Memory B cell (primary cell): ENCODE results near the gene HDAC10.

ENCODE experiments used
- ATAC-seq: fragments of 150-1000 bp; cut with Tn5 transposase; 2 replicates; pipeline ENCODE4 v1.10.0; 2021; ENCODE audit warnings: low read depth, mild to moderate bottlenecking, moderate library complexity
- DNase-seq, 2 donors: peaks; one replicate each; pipeline ENCODE4 v3.0.0; 2022; ENCODE audit warnings: low spot score in 2 of 2
- H3K27ac Mint-ChIP-seq: one replicate; pipeline ENCODE4 v1.8.0; 2022; ENCODE audit warnings: mild to moderate bottlenecking, moderate library complexity, mixed read lengths
- H3K27me3 Mint-ChIP-seq: one replicate; pipeline ENCODE4 v1.8.0; 2022; ENCODE audit warnings: mixed read lengths
- H3K36me3 Mint-ChIP-seq: one replicate; pipeline ENCODE4 v1.8.0; 2022; ENCODE audit warnings: mild to moderate bottlenecking, mixed read lengths
- H3K4me1 Mint-ChIP-seq: one replicate; pipeline ENCODE4 v1.8.0; 2022; ENCODE audit warnings: mixed read lengths
- H3K4me3 Mint-ChIP-seq: one replicate; pipeline ENCODE4 v1.8.0; 2022; ENCODE audit warnings: mild to moderate bottlenecking, moderate library complexity, mixed read lengths
- H3K9me3 Mint-ChIP-seq: one replicate; pipeline ENCODE4 v1.8.0; 2022; ENCODE audit warnings: mixed read lengths

HDAC10 gene

DNA sequence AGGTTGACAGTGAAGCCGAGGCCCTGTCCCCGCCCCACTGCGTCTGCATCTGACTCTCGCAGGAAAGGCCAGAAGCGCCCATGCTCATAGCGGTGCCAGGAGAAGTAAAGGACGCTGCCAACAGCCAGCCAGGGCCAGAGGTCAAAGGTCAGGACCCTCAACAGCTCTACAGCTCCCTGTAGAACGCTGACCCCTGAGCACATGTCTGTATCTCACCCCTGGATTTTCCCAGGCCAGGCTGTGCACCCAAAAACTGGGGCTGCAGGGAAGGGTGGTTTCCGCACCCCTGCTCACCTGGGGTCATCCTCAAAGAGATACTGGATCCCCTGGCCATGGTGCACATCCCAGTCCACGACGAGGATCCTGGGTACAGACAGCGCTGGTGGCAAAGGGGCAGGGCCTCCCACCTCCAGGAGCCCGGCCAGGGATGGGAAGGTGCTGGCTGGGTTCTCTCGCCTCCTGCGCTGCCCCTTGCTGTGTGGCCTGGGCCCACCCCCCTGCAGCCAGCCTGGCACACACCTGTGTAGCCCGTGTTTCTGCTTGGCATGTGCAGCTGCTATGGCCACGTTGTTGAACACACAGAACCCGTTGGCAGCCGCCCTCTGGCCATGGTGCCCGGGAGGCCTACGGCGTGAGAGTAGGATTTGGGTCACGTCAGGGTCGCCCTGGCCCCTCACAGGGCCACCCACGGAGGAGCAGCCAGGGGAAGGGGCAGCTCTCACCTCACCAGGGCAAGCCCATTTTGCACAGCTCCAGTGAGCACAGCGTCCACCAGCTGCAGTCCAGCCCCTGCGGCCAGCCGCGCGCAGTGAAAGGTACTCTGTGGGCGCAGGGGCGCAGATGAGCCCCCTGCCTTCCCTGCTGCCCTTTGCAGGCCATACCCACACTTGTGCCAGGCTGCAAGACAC is 1.5 kb downstream of the HDAC10 start:
- peaks cover 14% of the 10 kb centered on the region for H3K4me1 Mint-ChIP-seq

DNA sequence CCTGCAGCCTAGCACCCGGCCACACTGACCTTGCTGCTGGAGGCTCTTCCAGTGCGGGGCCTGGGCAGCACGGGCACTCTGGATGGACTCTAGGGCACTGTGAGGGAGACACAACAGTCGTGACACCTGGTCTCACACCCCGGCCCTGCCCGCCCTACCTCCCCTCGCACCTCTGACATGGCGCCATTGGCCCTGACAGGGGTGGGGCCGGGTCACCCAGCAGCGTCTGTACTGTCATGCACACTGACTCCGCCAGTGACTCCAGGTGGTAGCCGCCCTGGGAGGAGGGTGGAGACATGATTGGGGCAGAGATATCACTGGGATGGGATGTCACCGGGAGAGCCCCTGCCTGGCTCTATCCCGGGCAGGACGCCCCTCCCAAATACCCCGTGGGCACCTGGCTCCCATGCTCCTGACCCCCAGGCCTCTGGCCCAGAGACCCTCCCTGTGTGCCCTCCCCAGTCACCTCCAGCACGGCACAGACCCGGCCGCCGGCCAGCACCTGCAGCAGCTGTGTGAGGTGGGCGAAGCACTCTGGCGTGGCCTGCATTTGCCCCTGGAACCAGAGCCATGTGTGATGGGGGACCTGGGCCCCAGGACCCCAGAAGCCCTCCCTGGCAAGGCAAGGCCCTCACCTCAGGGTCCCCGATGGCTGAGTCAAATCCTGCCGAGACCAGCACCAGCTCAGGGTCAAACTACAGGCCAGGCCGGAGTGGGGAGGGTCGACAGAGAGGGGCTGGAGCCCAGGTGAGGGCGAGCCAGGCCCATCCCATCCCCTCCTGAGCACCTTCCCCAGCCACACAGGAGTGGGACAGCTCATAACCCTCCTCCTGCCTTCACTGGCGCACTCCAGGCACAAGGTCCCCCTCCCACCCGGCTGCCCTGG is 2.6 kb downstream of the HDAC10 start:
- H3K4me3 Mint-ChIP-seq: peak overlapping the region; percentile 18
- no peaks in the 10 kb centered on the region for H3K27me3 Mint-ChIP-seq

More for the DNA sequence above, 1.5 kb downstream of the HDAC10 start:
- H3K27me3 Mint-ChIP-seq: no peaks in the 10 kb centered on the region
- DNase-seq (no peak), ATAC-seq (no peak)
- H3K4me3 Mint-ChIP-seq: peak overlapping the region; percentile 80
- H3K9me3 Mint-ChIP-seq: no peaks in the 10 kb centered on the region
- H3K36me3 Mint-ChIP-seq: peaks cover 3% of the 10 kb centered on the region
- peak overlapping the region; percentile 35 for H3K27ac Mint-ChIP-seq

DNA sequence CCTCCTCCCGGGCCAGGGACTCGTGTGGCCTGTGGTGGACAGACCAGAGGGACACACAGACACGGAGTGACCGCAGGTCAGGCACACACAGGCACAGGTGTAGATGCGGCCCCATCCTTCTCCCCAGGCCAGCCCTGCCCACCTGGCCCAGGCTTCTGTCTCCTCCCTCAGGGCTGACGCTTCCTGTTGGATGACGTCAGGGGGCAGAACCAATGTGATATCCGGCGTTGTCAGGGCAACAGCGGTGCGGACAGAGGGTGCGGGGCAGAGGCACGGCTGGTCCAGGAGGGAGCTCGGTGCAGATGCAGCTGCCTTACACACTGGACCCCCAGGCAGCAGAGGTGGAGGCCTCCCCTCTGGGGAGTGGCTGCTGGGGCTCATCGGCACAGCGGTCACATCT is 3.3 kb downstream of the HDAC10 start:
- Mint-ChIP-seq H3K4me1 (peaks cover 19% of the 10 kb centered on the region), H3K27ac (peak overlapping the region; percentile 85), H3K36me3 (peaks cover 3% of the 10 kb centered on the region), H3K27me3 (no peaks in the 10 kb centered on the region), H3K9me3 (no peaks in the 10 kb centered on the region), H3K4me3 (peak overlapping the region; percentile 18)
- peak; percentile 50 for ATAC-seq
- DNase-seq: peak; percentile 63 to 71

More for the DNA sequence above, 2.6 kb downstream of the HDAC10 start:
- no peak for ATAC-seq
- H3K27ac Mint-ChIP-seq: peak overlapping the region; percentile 85
- peaks cover 17% of the 10 kb centered on the region for H3K4me1 Mint-ChIP-seq
- DNase-seq: no peak
- no peaks in the 10 kb centered on the region for H3K9me3 Mint-ChIP-seq
- H3K36me3 Mint-ChIP-seq: peaks cover 3% of the 10 kb centered on the region

DNA sequence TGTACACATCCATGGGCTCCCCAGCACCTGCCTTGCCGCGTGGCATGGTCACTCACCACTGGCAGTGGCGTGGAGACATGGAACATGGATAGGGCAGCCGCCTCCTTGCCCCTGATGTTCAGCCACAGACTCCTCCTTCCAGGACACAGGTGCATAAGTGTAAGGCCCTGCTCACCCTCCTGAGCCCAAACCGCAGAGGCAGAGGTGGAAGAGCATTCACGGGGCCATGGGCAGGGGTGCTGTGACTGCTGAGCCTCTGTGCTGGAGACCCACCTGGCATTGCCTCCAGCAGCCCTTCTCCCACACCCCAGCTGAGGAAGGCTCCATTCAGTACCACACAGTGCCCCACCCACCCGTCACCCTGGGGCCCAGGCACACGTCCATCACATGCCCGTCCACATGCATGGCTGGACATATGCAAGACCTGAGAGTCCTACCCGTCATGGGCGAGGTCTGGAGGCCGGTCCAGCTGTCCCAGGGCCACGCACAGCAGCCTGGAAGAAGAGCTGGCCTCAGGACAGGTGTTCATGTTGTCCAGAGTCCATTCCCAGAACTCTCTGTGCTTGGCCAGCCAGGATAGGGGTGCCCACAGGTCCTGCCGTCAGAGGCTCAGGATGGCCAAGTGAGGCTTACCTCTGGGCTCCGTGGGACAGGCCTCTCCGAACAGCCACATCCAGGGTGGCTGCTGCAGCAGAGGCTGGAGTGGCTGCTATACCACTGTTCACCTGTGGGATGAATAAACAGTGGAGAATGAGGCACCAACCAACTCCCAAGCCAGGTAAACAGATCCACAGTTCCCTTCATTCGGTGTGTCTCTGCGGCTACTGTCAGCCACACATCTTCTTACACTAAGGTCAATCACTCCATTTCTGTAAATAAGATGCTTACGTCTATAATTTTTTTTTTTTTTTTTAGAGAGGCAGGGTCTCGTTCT is 4.6 kb downstream of the HDAC10 start:
- no peak for ATAC-seq
- no peak for DNase-seq
- no peaks in the 10 kb centered on the region for H3K27me3 Mint-ChIP-seq
- H3K27ac Mint-ChIP-seq: peak overlapping the region; percentile 96
- H3K4me1 Mint-ChIP-seq: peaks cover 24% of the 10 kb centered on the region
- peaks cover 3% of the 10 kb centered on the region for H3K36me3 Mint-ChIP-seq
- no peaks in the 10 kb centered on the region for H3K9me3 Mint-ChIP-seq
- H3K4me3 Mint-ChIP-seq: peak overlapping the region; percentile 98

DNA sequence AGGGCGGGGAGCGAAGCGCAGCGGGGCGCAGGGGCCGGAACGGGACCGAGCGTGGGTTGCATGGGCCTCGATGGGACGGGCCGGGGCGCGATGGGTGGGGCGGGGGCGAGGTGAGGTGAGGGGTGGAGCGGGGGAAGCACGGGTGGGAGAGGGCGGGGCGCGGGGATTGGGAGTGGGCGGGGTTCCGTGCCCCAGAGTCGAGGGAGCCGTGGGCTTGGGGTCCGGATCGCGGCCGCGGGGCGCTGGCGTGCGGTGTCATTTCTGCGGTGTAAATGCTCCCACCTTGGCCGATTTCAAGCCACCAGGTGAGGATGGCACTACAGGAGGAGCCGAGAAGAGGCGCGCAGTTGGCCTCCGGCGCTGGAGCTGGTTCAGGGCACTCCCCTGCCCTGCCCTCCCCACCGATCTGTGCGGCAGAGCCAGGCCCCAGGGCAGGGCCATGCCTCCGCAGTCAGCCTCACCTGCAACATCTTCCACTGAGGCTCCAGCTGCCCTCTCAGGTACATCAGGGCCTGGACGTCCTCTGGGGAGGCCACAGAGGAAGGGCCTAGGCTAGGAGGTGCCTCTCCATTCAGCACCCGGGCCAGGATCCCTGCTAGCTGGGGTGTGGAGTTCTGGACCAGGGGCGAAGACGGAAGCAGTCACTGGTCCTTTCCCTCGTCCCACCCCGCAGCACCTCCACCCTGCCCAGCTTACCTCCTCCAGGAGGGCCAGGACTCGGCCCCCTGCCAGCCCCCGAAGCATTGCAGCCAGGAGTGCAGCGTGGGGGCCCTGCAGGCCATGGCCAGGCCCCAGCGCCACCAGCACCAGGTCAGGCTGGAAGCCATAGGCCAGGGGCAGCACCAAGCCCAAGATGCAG is 5.6 kb downstream of the HDAC10 start:
- Mint-ChIP-seq H3K27ac (peak overlapping the region; percentile 96), H3K27me3 (no peaks in the 10 kb centered on the region), H3K9me3 (no peaks in the 10 kb centered on the region), H3K4me1 (peaks cover 30% of the 10 kb centered on the region), H3K4me3 (peak overlapping the region; percentile 98), H3K36me3 (peaks cover 4% of the 10 kb centered on the region)
- DNase-seq (no peak), ATAC-seq (peak; percentile 23)

DNA sequence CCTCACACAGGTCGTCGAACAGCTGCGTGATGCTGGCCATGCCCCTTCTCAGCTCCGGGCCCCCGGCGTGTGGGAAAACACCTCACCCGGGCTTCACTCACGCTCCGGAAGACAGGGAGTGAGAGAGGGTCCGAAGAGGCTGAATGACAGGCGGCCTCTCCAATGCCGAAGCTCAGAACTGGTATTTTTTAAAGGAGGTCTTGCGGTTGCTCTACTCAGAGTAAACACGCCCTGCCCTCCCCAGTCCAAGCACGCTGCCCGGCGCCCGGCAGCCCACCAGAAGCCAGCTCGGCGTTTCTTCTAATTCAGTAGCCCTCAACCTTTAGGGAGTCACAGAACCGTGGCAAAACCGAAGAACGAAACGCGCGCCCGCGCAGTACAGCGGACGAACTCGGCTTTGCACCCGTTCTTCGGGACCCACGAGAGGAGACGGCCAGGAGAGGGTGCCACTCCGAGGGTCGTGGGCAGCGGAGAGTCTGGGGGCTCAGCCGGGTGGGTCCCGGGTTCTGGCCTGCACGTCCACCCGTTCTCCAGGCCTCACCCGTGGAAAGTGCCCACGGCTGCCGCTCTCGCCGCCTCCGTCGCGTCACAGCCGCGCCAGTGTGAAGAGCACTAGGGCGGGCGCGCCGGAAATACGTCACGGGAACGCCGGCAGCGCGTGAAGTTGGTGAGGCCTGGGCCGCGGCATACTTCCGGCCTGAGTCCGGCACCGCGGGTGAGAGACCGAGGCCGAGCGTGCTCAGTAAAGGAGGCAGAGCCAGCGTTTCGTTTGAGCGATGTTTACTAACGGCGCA is 6.4 kb downstream of the HDAC10 start, which contains the start of gene TUBGCP6:
Gene TUBGCP6 (minus strand): TSS at position 604 of the 794 bp plus-strand sequence. CDS start 564 bp downstream, at position 40.
- peak; percentile 86 to 94 for DNase-seq
- no peaks in the 10 kb centered on the region for H3K27me3 Mint-ChIP-seq
- peak; percentile 74 for ATAC-seq
- H3K27ac Mint-ChIP-seq: peak within 1 kb of the TSS; percentile 96
- H3K4me3 Mint-ChIP-seq: peak within 1 kb of the TSS; percentile 98
- peaks cover 8% of the 10 kb centered on the region for H3K36me3 Mint-ChIP-seq
- H3K4me1 Mint-ChIP-seq: peaks cover 30% of the 10 kb centered on the region
- no peaks in the 10 kb centered on the region for H3K9me3 Mint-ChIP-seq

DNA sequence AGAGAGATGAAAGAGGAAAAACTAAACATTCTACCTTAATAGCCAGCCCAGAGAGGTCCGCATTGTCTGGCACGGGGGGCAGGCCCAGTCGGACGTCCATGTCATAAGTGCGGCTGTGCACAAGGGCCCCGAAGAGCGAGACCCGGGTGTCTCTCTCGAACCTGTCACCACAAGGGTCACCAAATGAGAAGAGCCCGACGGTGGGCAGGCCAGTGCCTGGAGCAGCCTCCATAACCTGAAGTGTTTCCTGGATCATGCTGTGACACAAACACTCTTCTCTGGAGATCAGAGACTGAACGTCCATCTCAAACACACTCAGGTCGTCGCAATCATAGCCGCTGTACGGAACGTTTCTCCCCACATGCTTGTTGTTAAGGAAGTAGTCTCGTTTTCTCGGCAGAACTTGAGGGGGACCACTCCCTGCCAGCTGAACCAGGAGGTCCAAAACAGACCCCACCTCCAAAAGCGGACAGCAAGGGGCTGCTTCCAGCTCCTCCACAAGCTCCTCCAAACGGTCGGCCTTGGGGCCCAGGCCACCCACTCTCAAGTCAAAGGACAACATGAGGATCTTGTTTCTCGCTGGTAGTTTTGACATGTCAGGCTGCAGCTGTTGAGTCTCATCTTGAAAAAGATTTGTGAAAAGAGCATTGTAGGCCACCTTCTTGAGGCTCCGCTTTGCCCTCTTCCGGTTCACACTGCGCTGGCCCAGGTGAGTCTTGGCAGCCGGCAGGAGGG is 7.2 kb downstream of the HDAC10 start:
- Mint-ChIP-seq H3K27ac (peak overlapping the region; percentile 96), H3K4me3 (peak overlapping the region; percentile 98), H3K9me3 (no peaks in the 10 kb centered on the region), H3K4me1 (peaks cover 30% of the 10 kb centered on the region), H3K27me3 (no peaks in the 10 kb centered on the region), H3K36me3 (peaks cover 8% of the 10 kb centered on the region)
- DNase-seq: no peak
- ATAC-seq: no peak

DNA sequence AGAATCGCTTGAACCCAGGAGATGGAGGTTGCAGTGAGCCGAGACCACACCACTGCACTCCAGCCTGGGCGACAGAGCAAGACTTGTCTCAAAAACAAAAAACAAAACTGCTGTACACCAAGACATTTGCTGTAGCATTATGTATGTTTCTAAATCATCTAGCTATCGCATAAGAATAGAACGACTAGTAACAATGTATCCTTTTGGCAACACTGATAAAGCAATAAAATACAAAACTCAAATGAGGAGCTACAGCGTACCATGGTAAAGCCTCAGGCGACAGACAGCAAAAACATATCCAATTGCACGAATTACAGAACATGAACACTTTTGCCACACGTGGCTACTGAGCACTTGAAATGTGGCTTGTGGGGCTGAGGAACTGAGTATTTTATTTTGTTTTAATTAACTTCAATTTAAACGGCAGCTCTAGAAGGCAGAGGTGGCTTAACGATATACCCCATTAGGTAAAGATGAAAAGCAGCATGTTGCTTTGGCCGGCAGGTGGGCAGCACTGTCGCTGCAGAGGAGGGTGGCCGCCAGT is 8.6 kb downstream of the HDAC10 start:
- no peak for ATAC-seq
- Mint-ChIP-seq H3K27ac (peak overlapping the region; percentile 45), H3K9me3 (no peaks in the 10 kb centered on the region), H3K4me3 (peak overlapping the region; percentile 98), H3K27me3 (no peaks in the 10 kb centered on the region), H3K36me3 (peaks cover 11% of the 10 kb centered on the region), H3K4me1 (peaks cover 29% of the 10 kb centered on the region)
- DNase-seq: no peak

DNA sequence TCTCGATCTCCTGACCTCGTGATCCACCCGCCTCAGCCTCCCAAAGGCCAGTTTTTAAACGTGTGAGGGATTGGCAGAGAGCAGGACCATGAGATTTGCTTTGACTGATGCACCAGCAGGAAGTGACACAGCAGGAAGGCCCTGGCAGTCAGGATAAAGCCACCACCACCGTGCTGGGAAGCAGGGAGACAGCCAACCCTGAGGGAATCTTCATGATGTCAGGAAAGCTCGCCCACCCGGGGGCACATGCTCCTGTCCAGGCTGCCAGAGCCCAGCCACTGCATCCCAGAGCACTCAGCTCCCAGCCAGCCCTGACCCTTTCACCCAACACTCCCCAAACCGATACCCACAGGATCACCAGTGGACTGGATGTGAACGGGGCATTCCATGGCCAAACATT is 12.3 kb downstream of the HDAC10 start:
- no peaks in the 10 kb centered on the region for H3K9me3 Mint-ChIP-seq
- H3K4me3 Mint-ChIP-seq: no peak overlapping the region
- H3K36me3 Mint-ChIP-seq: peaks cover 23% of the 10 kb centered on the region
- peaks cover 42% of the 10 kb centered on the region for H3K4me1 Mint-ChIP-seq
- H3K27me3 Mint-ChIP-seq: no peaks in the 10 kb centered on the region
- ATAC-seq (no peak), DNase-seq (no peak)
- no peak overlapping the region for H3K27ac Mint-ChIP-seq

DNA sequence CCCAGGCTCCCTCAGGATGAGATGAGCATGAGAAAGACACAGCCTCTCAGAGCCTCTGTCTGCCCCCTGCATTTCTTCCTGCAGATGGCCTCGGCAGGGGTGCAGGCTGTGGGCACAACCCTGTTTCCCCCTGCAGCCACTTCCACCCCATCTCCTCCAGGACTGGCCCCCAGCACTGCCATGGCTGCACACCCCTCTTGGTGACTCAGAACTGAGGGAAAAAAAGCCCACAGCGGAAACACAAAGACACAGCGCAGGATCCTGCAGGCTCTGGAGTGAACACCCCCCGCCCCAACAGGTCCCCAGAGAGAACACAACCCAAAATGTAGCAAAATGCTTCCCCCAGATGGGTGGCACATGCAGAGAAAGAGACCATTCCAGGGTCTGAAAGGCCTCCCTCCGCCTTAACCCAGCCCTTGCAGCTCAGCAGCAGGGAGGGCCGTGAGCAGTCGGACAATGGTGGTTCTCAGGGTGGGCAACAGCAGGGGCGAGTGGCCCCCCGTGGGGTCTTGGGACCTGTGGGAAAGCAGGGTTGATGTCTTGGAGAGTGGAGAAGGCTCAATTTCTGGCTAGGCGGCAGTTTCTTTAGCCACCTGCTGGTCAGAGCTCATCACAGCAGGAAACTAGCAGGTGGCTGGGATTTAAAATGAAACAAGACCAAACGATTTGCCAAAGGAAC is 14.2 kb downstream of the HDAC10 start:
- Mint-ChIP-seq H3K27me3 (no peaks in the 10 kb centered on the region), H3K27ac (no peak overlapping the region), H3K9me3 (no peaks in the 10 kb centered on the region), H3K4me1 (peaks cover 32% of the 10 kb centered on the region), H3K36me3 (peaks cover 29% of the 10 kb centered on the region), H3K4me3 (no peak overlapping the region)
- peak; percentile 29 for ATAC-seq
- no peak for DNase-seq

DNA sequence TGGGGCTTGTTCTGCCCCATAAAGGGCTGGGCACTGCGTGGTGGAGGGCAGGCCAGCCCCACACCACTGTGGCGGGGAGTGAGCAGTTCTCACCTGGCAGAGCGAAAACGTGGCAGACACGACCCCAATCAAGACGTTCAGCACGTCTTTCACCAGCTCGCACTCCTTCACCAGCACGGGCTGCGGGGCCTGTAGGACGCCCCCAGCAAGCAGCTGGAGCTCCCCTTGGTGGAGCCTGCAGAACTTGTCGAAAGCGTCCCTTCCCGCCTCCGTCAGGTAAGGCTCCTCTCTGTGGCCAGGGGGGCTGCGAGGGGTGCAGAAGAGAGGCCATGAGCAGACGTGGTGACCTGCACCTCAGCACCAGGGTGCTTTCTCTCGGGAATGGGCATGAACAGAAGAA is 17.8 kb downstream of the HDAC10 start:
- ATAC-seq: no peak
- no peak overlapping the region for H3K27ac Mint-ChIP-seq

More for the DNA sequence above, 17.8 kb downstream of the HDAC10 start:
- peaks cover 30% of the 10 kb centered on the region for H3K4me1 Mint-ChIP-seq
- H3K36me3 Mint-ChIP-seq: peaks cover 34% of the 10 kb centered on the region
- no peak overlapping the region for H3K4me3 Mint-ChIP-seq
- no peaks in the 10 kb centered on the region for H3K27me3 Mint-ChIP-seq
- DNase-seq: no peak
- H3K9me3 Mint-ChIP-seq: no peaks in the 10 kb centered on the region
